B cell (primary cell): Measurements from ENCODE around the gene GAD2. TPM values are rescaled to one million over a fixed set of nuclear protein-coding genes. Genes with fewer than 3 reads are reported as not detected.

Experiments used
- ATAC-seq: fragments of 200-7000 bp; cut with Tn5 transposase; one replicate; pipeline ENCODE4 v1.10.0; 2021; ENCODE audit warnings: low read depth, mild to moderate bottlenecking, moderate number of reproducible peaks, moderate library complexity
- CTCF ChIA-PET: fragments of 350-600 bp; sonication (Branson Sonifier 250); formaldehyde crosslinking; loops from one replicate; lab custom pipeline; 2021; ENCODE audit warnings: antibody characterized with exemption, inconsistent platforms; lab: Charles Lee
- POLR2A ChIA-PET: fragments of 350-600 bp; sonication (Branson Sonifier 250); formaldehyde crosslinking; loops from one replicate; lab custom pipeline; 2021; ENCODE audit warnings: antibody characterized with exemption; lab: Charles Lee
- DNase-seq: peaks from one replicate; pipeline ENCODE4 v3.0.0; 2013
- H2AFZ ChIP-seq: 2 replicates; pipeline ENCODE4 v1.6.1; 2012; ENCODE audit warnings: mild to moderate bottlenecking, low read depth, low read length; ENCODE audit not compliant: insufficient read depth, poor library complexity, severe bottlenecking
- H3K27ac ChIP-seq, 2 donors: 1 replicate in 1 of 2; 2 replicates in 1 of 2; pipeline ENCODE4 v1.5.1; 2012 to 2013; ENCODE audit warnings: low read length in 2 of 2, mild to moderate bottlenecking in 2 of 2, moderate library complexity in 1 of 2
- H3K27me3 ChIP-seq, 4 experiments: fragments of 200-600 bp in 1 of 4; sonication (generic) in 1 of 4; replicated peaks in 1 of 4; 1 replicate in 2 of 4; 2 replicates in 2 of 4; pipeline versions ENCODE4 v1.6.1 to v1.7.0; 2013 to 2016; ENCODE audit warnings: low read length in 3 of 4, mild to moderate bottlenecking in 2 of 4, mixed read lengths in 1 of 4, moderate library complexity in 1 of 4; ENCODE audit not compliant: insufficient read depth in 4 of 4, control insufficient read depth in 3 of 4; ENCODE audit errors: control extremely low read depth in 1 of 4
- H3K36me3 ChIP-seq, 2 experiments: replicated peaks in 1 of 2; 1 replicate in 1 of 2; 2 replicates in 1 of 2; pipeline versions ENCODE4 v1.6.1 to v1.7.1; 2013; ENCODE audit warnings: low read length in 1 of 2; ENCODE audit not compliant: insufficient read depth in 2 of 2, control insufficient read depth in 1 of 2; ENCODE audit errors: control extremely low read depth in 1 of 2, extremely low read depth in 1 of 2
- H3K4me1 ChIP-seq, 2 donors: fragments of 200-600 bp in 1 of 2; sonication (generic) in 1 of 2; 1 replicate in 1 of 2; 2 replicates in 1 of 2; pipeline versions ENCODE4 v1.5.1 to v1.6.1; 2013 to 2017; ENCODE audit warnings: low read length in 2 of 2; ENCODE audit not compliant: control insufficient read depth in 2 of 2, insufficient read depth in 2 of 2
- H3K4me2 ChIP-seq: replicated peaks from 2 replicates; pipeline ENCODE3; 2012; ENCODE audit warnings: mild to moderate bottlenecking, low read depth, low read length; ENCODE audit not compliant: poor library complexity, severe bottlenecking
- H3K4me3 ChIP-seq, 5 experiments: fragments of 200-600 bp in 1 of 5; sonication (generic) in 1 of 5; 1 replicate in 3 of 5; 2 replicates in 2 of 5; pipeline versions ENCODE4 v1.5.1 to v1.7.0; 2011 to 2016; ENCODE audit warnings: low read length in 4 of 5, mild to moderate bottlenecking in 4 of 5, low read depth in 2 of 5, control low read depth in 1 of 5, moderate library complexity in 1 of 5; ENCODE audit not compliant: insufficient read depth in 1 of 5; ENCODE audit errors: control extremely low read depth in 1 of 5, extremely low read depth in 1 of 5
- H3K79me2 ChIP-seq: fragments of 200-600 bp; sonication (generic); one replicate; pipeline ENCODE4 v1.6.0; 2016; ENCODE audit warnings: low read length; ENCODE audit not compliant: control insufficient read depth, insufficient read depth
- H3K9ac ChIP-seq: fragments of 200-600 bp; sonication (generic); 2 replicates; pipeline ENCODE4 v1.6.1; 2017; ENCODE audit warnings: mild to moderate bottlenecking, low read length, moderate library complexity
- H3K9me3 ChIP-seq, 3 donors: one replicate each; pipeline versions ENCODE4 v1.6.1 to v1.7.1; 2013; ENCODE audit warnings: low read length in 2 of 3; ENCODE audit not compliant: control insufficient read depth in 2 of 3, insufficient read depth in 1 of 3; ENCODE audit errors: control extremely low read depth in 1 of 3
- H4K20me1 ChIP-seq: 2 replicates; pipeline ENCODE4 v1.6.0; 2012; ENCODE audit warnings: mild to moderate bottlenecking, low read length; ENCODE audit not compliant: insufficient read depth, control insufficient read depth, poor library complexity, severe bottlenecking
- H3K27ac Mint-ChIP-seq: one replicate; pipeline ENCODE4 v1.8.0; 2021; ENCODE audit warnings: mixed read lengths
- H3K27me3 Mint-ChIP-seq: one replicate; pipeline ENCODE4 v1.8.0; 2021; ENCODE audit warnings: mixed read lengths
- H3K4me1 Mint-ChIP-seq: one replicate; pipeline ENCODE4 v1.8.0; 2021; ENCODE audit warnings: mixed read lengths
- H3K4me3 Mint-ChIP-seq: one replicate; pipeline ENCODE4 v1.8.0; 2021; ENCODE audit warnings: mixed read lengths
- H3K9me3 Mint-ChIP-seq: one replicate; pipeline ENCODE4 v1.8.0; 2022; ENCODE audit warnings: mixed read lengths; ENCODE audit not compliant: insufficient read depth
- EZH2 ChIP-seq: IDR thresholded peaks from 2 replicates; pipeline ENCODE4 v1.6.1; 2012; ENCODE audit warnings: borderline replicate concordance, low read depth, mild to moderate bottlenecking, moderate library complexity, low read length; ENCODE audit not compliant: insufficient read depth, poor library complexity, severe bottlenecking
- WGBS: methylation state at CpG from one replicate; pipeline ENCODE4 v1.1.5; 2013; ENCODE audit warnings: missing lambda C conversion rate; ENCODE audit not compliant: insufficient coverage; 5-methylcytosine and 5-hydroxymethylcytosine counted together
- intact Hi-C: fragments of 100-400 bp; cut with micrococcal nuclease; formaldehyde crosslinking; loops from one replicate; pipeline ENCODE4 v1.10.0; 2022
- polyA plus RNA-seq: library from polyadenylated mRNA; depleted of rRNA; stranded (reverse); fragments of >200 nt; gene quantifications from 2 replicates; pipeline ENCODE4 v1.2.3, GENCODE V29; 2012
- total RNA-seq, 2 donors: library from RNA; stranded (reverse); fragments of 120-200 nt in 1 of 2; gene quantifications; 1 replicate in 1 of 2; 2 replicates in 1 of 2; pipeline versions ENCODE4 v1.2.3 to v1.2.4, GENCODE V29; 2013 to 2022
- TF ChIP-seq, protein P1 (sequence below): fragments of 200-600 bp; IDR thresholded peaks from one replicate; pipeline ENCODE4 v1.8.0; 2022; ENCODE audit warnings: antibody characterized with exemption, mild to moderate bottlenecking

Gene GAD2
- total and polyA plus RNA-seq, 2 donors (not counting 1 experiment from before 2014, with no cell fraction given) = not detected

DNA sequence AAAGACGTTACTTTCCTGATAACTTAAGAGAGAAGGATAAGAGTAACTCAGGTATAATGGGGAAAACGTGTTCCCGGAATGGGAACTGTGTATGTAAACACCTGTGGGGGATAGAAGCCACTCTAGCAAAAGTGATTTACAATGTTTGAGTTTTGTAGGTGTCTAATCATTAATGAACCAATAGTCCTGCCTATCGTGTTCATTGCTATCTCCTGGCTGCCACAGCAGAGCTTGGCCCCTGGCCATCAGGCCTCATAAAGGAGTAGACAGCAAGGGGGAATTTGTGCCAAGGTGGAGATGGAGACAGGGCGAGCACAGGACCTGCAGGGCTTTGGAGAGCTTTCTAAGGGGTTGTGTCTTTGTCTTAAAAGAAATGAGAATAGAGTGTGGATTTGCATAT is 102.1 kb downstream of the GAD2 start:
- H3K9me3 Mint-ChIP-seq = no peaks in the 10 kb centered on the region
- H3K4me3 Mint-ChIP-seq = no peak overlapping the region
- Histone ChIP-seq H3K4me1 (no peaks in the 10 kb centered on the region), H3K36me3 (no peaks in the 10 kb centered on the region), H4K20me1 (no peaks in the 10 kb centered on the region), H2AFZ (no peak overlapping the region), H3K27me3 (peaks cover 0 to 6% (median 0%) of the 10 kb centered on the region in 4 experiments), H3K9me3 (no peaks in the 10 kb centered on the region), H3K9ac (no peak overlapping the region), H3K4me3 (no peak overlapping the region), H3K27ac (no peak overlapping the region), H3K4me2 (no peak overlapping the region), H3K79me2 (no peaks in the 10 kb centered on the region)
- TF ChIP-seq, protein P1, sequence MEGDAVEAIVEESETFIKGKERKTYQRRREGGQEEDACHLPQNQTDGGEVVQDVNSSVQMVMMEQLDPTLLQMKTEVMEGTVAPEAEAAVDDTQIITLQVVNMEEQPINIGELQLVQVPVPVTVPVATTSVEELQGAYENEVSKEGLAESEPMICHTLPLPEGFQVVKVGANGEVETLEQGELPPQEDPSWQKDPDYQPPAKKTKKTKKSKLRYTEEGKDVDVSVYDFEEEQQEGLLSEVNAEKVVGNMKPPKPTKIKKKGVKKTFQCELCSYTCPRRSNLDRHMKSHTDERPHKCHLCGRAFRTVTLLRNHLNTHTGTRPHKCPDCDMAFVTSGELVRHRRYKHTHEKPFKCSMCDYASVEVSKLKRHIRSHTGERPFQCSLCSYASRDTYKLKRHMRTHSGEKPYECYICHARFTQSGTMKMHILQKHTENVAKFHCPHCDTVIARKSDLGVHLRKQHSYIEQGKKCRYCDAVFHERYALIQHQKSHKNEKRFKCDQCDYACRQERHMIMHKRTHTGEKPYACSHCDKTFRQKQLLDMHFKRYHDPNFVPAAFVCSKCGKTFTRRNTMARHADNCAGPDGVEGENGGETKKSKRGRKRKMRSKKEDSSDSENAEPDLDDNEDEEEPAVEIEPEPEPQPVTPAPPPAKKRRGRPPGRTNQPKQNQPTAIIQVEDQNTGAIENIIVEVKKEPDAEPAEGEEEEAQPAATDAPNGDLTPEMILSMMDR = no peak
- TF ChIP-seq EZH2 = no peak
- intact Hi-C loops = no loop called here
- CTCF ChIA-PET = no interaction called here
- WGBS = 92% methylated on average over 4 of the region's 5 CpGs
- POLR2A ChIA-PET = no interaction called here
- no peaks in the 10 kb centered on the region for H3K4me1 Mint-ChIP-seq
- DNase-seq = no peak
- peaks cover 16% of the 10 kb centered on the region for H3K27me3 Mint-ChIP-seq
- H3K27ac Mint-ChIP-seq = no peak overlapping the region
- no peak for ATAC-seq

DNA sequence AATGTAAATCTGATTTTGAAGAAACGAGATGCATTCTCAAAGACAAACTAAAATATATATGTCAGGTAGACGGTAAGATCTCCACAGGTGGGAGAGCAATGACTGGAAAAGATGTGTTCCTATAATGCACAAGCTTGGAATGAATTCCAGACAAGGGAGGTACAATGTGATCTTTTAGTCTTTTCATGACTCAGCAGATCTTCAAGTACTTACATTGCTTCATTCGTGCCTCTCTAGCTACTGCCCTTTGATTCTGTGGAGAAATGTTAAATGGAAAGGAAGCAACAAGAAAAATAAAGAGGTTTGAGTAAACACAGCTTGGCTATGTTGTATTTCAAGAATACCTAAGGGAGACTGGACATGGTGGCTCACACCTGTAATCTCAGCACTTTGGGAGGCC is 106.6 kb downstream of the GAD2 start:
- Histone ChIP-seq H3K27ac (no peak overlapping the region), H3K27me3 (peaks cover 0 to 3% (median 0%) of the 10 kb centered on the region in 4 experiments), H3K9ac (no peak overlapping the region), H4K20me1 (no peaks in the 10 kb centered on the region), H3K4me1 (no peaks in the 10 kb centered on the region), H3K36me3 (no peaks in the 10 kb centered on the region), H3K4me2 (no peak overlapping the region), H3K4me3 (no peak overlapping the region), H3K9me3 (no peaks in the 10 kb centered on the region), H3K79me2 (no peaks in the 10 kb centered on the region), H2AFZ (no peak overlapping the region)
- Mint-ChIP-seq H3K27me3 (peaks cover 10% of the 10 kb centered on the region), H3K27ac (no peak overlapping the region), H3K9me3 (no peaks in the 10 kb centered on the region), H3K4me3 (no peak overlapping the region), H3K4me1 (no peaks in the 10 kb centered on the region)
- TF ChIP-seq, protein P1 = no peak
- intact Hi-C loops = no loop called here
- no CpG with 5 or more reads among the region's 3 CpGs for WGBS
- ATAC-seq (no peak), DNase-seq (no peak)
- ChIA-PET CTCF (interaction anchor here (1.8 kb wide), 1 partner anchor 12 kb away, joined by 7 read pairs; no protein-coding TSS in a partner anchor), POLR2A (no interaction called here)
